Endothelial cell of umbilical vein (primary cell): ENCODE measurements around the gene GNB1L. TPM values are rescaled to one million over a fixed set of nuclear protein-coding genes. Genes with fewer than 3 reads are reported as not detected.

Experiments used
- BruUV-seq: library from RNA; stranded (reverse); fragments of 400-500 nt; replicated peaks from 2 replicates; lab custom pipeline; 2021; lab: Mats Ljungman, UMichigan
- CTCF ChIA-PET: fragments of 300-600, 350-600 bp; sonication (Branson Sonifier 250); formaldehyde crosslinking; loops from one replicate; lab custom pipeline; 2021; ENCODE audit warnings: antibody characterized with exemption, inconsistent platforms; lab: Charles Lee
- POLR2A ChIA-PET: fragments of 300-600, 350-600 bp; sonication (Branson Sonifier 250); formaldehyde crosslinking; loops from one replicate; lab custom pipeline; 2021; ENCODE audit warnings: antibody characterized with exemption, inconsistent platforms; lab: Charles Lee
- DNase-seq: peaks from one replicate; pipeline ENCODE4 v3.0.0-alpha.2; 2011; ENCODE audit warnings: low read depth, low spot score
- FAIRE-seq: peaks from 2 replicates; lab custom pipeline; 2011; peaks lifted over from hg19 to GRCh38; lab: Jason Lieb, UNC
- H2AFZ ChIP-seq: 2 replicates; pipeline ENCODE4 v1.6.0; 2012; ENCODE audit warnings: low read depth, low read length, control low read depth, inconsistent platforms
- H3K27ac ChIP-seq: 2 replicates; pipeline ENCODE4 v1.5.1; 2011; ENCODE audit warnings: low read depth, mild to moderate bottlenecking, control low read depth, low read length, moderate library complexity; ENCODE audit not compliant: insufficient read depth
- H3K27me3 ChIP-seq, 2 experiments: 2 replicates each; pipeline versions ENCODE4 v1.6.0 to v1.6.1; 2011; ENCODE audit warnings: low read length in 2 of 2, mixed read lengths in 1 of 2; ENCODE audit not compliant: control insufficient read depth in 2 of 2, insufficient read depth in 2 of 2
- H3K36me3 ChIP-seq, 2 experiments: 2 replicates in 1 of 2; 3 replicates in 1 of 2; pipeline ENCODE4 v1.5.1; 2011; ENCODE audit warnings: low read length in 2 of 2, mild to moderate bottlenecking in 1 of 2, moderate library complexity in 1 of 2; ENCODE audit not compliant: control insufficient read depth in 2 of 2, insufficient read depth in 2 of 2; ENCODE audit errors: extremely low read depth in 1 of 2
- H3K4me1 ChIP-seq: 3 replicates; pipeline ENCODE4 v1.5.1; 2011; ENCODE audit warnings: mild to moderate bottlenecking, low read length; ENCODE audit not compliant: control insufficient read depth, insufficient read depth; ENCODE audit errors: extremely low read depth
- H3K4me2 ChIP-seq: 2 replicates; pipeline ENCODE4 v1.6.1; 2011; ENCODE audit warnings: low read length, control low read depth, mixed read lengths; ENCODE audit not compliant: insufficient read depth
- H3K4me3 ChIP-seq, 3 experiments: fragments of 200-600 bp in 1 of 3; sonication (generic), shearing (Covaris generic) in 1 of 3; replicated peaks in 1 of 3; 2 replicates each; pipeline ENCODE4 v1.5.1; 2011 to 2016; ENCODE audit warnings: control low read depth in 3 of 3, low read length in 3 of 3, mild to moderate bottlenecking in 2 of 3, inconsistent platforms in 1 of 3, low read depth in 1 of 3, moderate library complexity in 1 of 3; ENCODE audit not compliant: insufficient read depth in 1 of 3
- H3K79me2 ChIP-seq: 2 replicates; pipeline ENCODE4 v1.6.0; 2012; ENCODE audit warnings: low read length, inconsistent platforms; ENCODE audit not compliant: control insufficient read depth, insufficient read depth
- H3K9ac ChIP-seq: replicated peaks from 2 replicates; pipeline ENCODE3; 2011; ENCODE audit warnings: low read length, control low read depth; ENCODE audit not compliant: insufficient read depth; ENCODE audit errors: extremely low read depth
- H3K9me1 ChIP-seq: replicated peaks from 3 replicates; pipeline ENCODE4 v1.6.0; 2011; ENCODE audit warnings: mild to moderate bottlenecking, low read length; ENCODE audit not compliant: control insufficient read depth, insufficient read depth; ENCODE audit errors: extremely low read depth
- H3K9me3 ChIP-seq: replicated peaks from 2 replicates; pipeline ENCODE4 v1.5.1; 2012; ENCODE audit warnings: low read length, inconsistent platforms; ENCODE audit not compliant: control insufficient read depth, insufficient read depth
- H4K20me1 ChIP-seq: replicated peaks from 2 replicates; pipeline ENCODE3; 2011; ENCODE audit warnings: mild to moderate bottlenecking, low read length; ENCODE audit not compliant: control insufficient read depth, insufficient read depth; ENCODE audit errors: extremely low read depth
- CTCF ChIP-seq, 2 donors: IDR thresholded peaks; 1 replicate in 1 of 2; 2 replicates in 1 of 2; pipeline ENCODE4 v1.5.1; 2011; ENCODE audit warnings: low read length in 2 of 2, mild to moderate bottlenecking in 2 of 2, moderate library complexity in 2 of 2, control low read depth in 1 of 2, inconsistent platforms in 1 of 2, low read depth in 1 of 2; ENCODE audit not compliant: insufficient read depth in 1 of 2; ENCODE audit errors: extremely low read depth in 1 of 2
- EZH2 ChIP-seq: IDR thresholded peaks from 2 replicates; pipeline ENCODE4 v1.6.1; 2012; ENCODE audit warnings: borderline replicate concordance, low read depth, mild to moderate bottlenecking, moderate library complexity, low read length, inconsistent platforms; ENCODE audit not compliant: severe bottlenecking
- FOS ChIP-seq: IDR thresholded peaks from 2 replicates; pipeline ENCODE4 v1.6.1; 2011; ENCODE audit warnings: mild to moderate bottlenecking, low read length, moderate library complexity, borderline replicate concordance; ENCODE audit not compliant: insufficient read depth
- GATA2 ChIP-seq: IDR thresholded peaks from 2 replicates; pipeline ENCODE4 v1.7.0; 2011; ENCODE audit warnings: low read depth, mild to moderate bottlenecking, moderate library complexity, mixed read lengths, low read length; ENCODE audit not compliant: insufficient read length, insufficient read depth
- JUN ChIP-seq: IDR thresholded peaks from 2 replicates; pipeline ENCODE4 v1.6.1; 2011; ENCODE audit warnings: borderline replicate concordance, low read depth; ENCODE audit not compliant: insufficient read length, insufficient read depth
- MYC ChIP-seq: IDR thresholded peaks from one replicate; pipeline ENCODE4 v1.6.1; 2011; ENCODE audit warnings: mild to moderate bottlenecking, low read depth, low read length
- POLR2A ChIP-seq: IDR thresholded peaks from 2 replicates; pipeline ENCODE4 v1.6.1; 2012; ENCODE audit warnings: low read depth, mild to moderate bottlenecking, control low read depth, low read length
- POLR2AphosphoS5 ChIP-seq: IDR thresholded peaks from 2 replicates; pipeline ENCODE4 v1.6.1; 2012; ENCODE audit warnings: low read depth, mild to moderate bottlenecking, control low read depth, low read length, moderate library complexity; ENCODE audit not compliant: insufficient read depth
- dilution Hi-C: fragments of 300-500 bp; cut with MboI; formaldehyde crosslinking; loops from one replicate; pipeline ENCODE4 v1.15.0; 2019; ENCODE audit warnings: low sequenced_read_pairs; ENCODE audit not compliant: extremely low pct_ligation_motif_present
- intact Hi-C: fragments of 100-400 bp; cut with micrococcal nuclease; formaldehyde crosslinking; loops from one replicate; pipeline ENCODE4 v1.10.0; 2022
- polyA plus RNA-seq, 4 experiments: library from polyadenylated mRNA; depleted of rRNA in 3 of 4; stranded (reverse) in 3 of 4; unstranded in 1 of 4; fragments of >200 nt; gene quantifications; 2 replicates each; pipeline versions ENCODE4 v1.2.1 to v1.2.3, GENCODE V29; 2011 to 2012; ENCODE audit warnings: missing spikeins in 1 of 4
- total RNA-seq: library from RNA; stranded (reverse); gene quantifications from 2 replicates; pipeline ENCODE4 v1.2.3, GENCODE V29; 2021
- TF ChIP-seq, protein P1 (sequence below): IDR thresholded peaks from 2 replicates; pipeline ENCODE4 v1.6.1; 2011; ENCODE audit not compliant: insufficient read depth, insufficient read length

The GNB1L gene
- total and polyA plus RNA-seq, 2 donors (not counting 3 experiments of a cell fraction or from before 2014, with no cell fraction given) = 5.4 to 5.9 TPM

DNA sequence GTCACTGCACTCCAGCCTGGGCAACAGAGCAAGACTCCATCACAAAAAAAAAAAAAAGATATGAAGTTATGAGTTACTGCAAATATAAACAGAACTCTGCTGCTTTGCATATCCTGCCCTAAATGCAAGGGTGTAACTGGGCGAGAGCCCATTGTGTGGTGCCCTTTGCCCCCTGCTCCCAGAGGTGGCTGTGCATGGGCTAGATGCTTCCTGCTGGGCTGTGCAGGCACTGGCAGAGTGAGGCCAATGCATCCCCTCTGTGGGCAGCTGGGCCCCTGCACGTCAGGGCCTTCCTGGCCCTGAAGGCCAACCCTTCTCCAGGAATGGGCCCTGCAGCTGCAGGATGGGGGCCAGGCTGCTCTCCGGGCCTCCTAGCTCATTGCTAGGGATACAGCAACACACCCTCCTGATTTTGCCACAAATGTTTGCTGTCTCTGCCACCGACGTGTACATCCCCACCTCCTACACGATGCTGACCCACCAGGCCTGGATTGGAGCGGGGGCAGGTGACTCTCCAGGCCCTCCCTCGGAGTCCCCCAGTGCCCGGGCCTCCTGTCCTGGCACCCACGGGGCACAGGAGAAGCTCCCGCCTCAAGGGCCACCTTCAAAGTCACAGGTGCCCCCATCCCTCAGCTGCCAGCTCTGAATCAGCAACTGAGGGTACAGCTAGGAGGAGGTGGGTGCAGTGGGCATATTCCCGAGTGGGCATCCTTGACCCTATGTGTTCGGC lies 46.2 kb upstream of the GNB1L start:
- BruUV-seq = no TSS peak
- dilution Hi-C loops = no loop called here

GRCh38 chr22:19898831-19899567 lies 44.3 kb upstream of the GNB1L start:
- BruUV-seq = no TSS peak
- POLR2A ChIA-PET = no interaction called here

More for the DNA sequence above, 46.2 kb upstream of the GNB1L start:
- H3K9me3 ChIP-seq = no peaks in the 10 kb centered on the region
- H3K27me3 ChIP-seq = no peaks in the 10 kb centered on the region
- ChIA-PET POLR2A (no interaction called here), CTCF (interaction anchor here (1.2 to 6.5 kb wide), 3 partner anchors 10 to 170 kb away, joined by 3 to 51 read pairs (median 13); no protein-coding TSS in a partner anchor)
- no peak overlapping the region for H3K9ac ChIP-seq
- peaks cover 0 to 6% of the 10 kb centered on the region in 2 experiments for H3K36me3 ChIP-seq
- no peak for DNase-seq
- no peak for TF ChIP-seq JUN
- TF ChIP-seq FOS = no peak
- no peak for TF ChIP-seq GATA2
- no peak for TF ChIP-seq POLR2AphosphoS5
- no peak for TF ChIP-seq MYC
- no peaks in the 10 kb centered on the region for H3K4me1 ChIP-seq
- intact Hi-C loops = no loop called here
- no peak for FAIRE-seq
- no peaks in the 10 kb centered on the region for H3K9me1 ChIP-seq
- no peak overlapping the region for H3K4me2 ChIP-seq
- H4K20me1 ChIP-seq = no peaks in the 10 kb centered on the region
- H3K4me3 ChIP-seq = no peak overlapping the region
- H3K27ac ChIP-seq = no peak overlapping the region
- H2AFZ ChIP-seq = no peak overlapping the region
- H3K79me2 ChIP-seq = no peaks in the 10 kb centered on the region

More at GRCh38 chr22:19898831-19899567, 44.3 kb upstream of the GNB1L start:
- H3K36me3 ChIP-seq = peaks cover 0 to 10% of the 10 kb centered on the region in 2 experiments
- no peak overlapping the region for H3K9ac ChIP-seq
- CTCF ChIA-PET = interaction anchor here (0.9 to 4.2 kb wide), 3 partner anchors 11 to 168 kb away, joined by 4 to 36 read pairs (median 6); no protein-coding TSS in a partner anchor
- dilution Hi-C loops (no loop called here), intact Hi-C loops (no loop called here)
- H3K9me3 ChIP-seq = no peaks in the 10 kb centered on the region
- DNase-seq = no peak
- no peak for TF ChIP-seq MYC
- no peak for TF ChIP-seq FOS
- TF ChIP-seq POLR2A = no peak
- no peak for TF ChIP-seq JUN
- TF ChIP-seq EZH2 = no peak
- TF ChIP-seq POLR2AphosphoS5 = no peak
- no peak for TF ChIP-seq GATA2
- no peak for TF ChIP-seq CTCF (IDR thresholded peaks at IDR 0.05; ENCODE audit: extremely low read depth in 1 of 2, insufficient read depth in 1 of 2, low read depth in 1 of 2, low read length in 2 of 2)
- TF ChIP-seq, protein P1, sequence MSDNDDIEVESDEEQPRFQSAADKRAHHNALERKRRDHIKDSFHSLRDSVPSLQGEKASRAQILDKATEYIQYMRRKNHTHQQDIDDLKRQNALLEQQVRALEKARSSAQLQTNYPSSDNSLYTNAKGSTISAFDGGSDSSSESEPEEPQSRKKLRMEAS = no peak
- no peaks in the 10 kb centered on the region for H3K9me1 ChIP-seq
- H3K79me2 ChIP-seq = no peaks in the 10 kb centered on the region
- H3K4me2 ChIP-seq = no peak overlapping the region
- no peaks in the 10 kb centered on the region for H4K20me1 ChIP-seq
- H3K27me3 ChIP-seq = no peaks in the 10 kb centered on the region
- no peak overlapping the region for H3K27ac ChIP-seq
- no peak for FAIRE-seq
- H2AFZ ChIP-seq = no peak overlapping the region
- H3K4me1 ChIP-seq = peaks cover 3% of the 10 kb centered on the region
- H3K4me3 ChIP-seq = no peak overlapping the region
